ENCODE data around the gene CTSS. TPM values are rescaled to one million over a fixed set of nuclear protein-coding genes. Genes with fewer than 3 reads are reported as not detected.

The CTSS gene
- total RNA-seq, 2 experiments from 2014 or later = 38.7 to 40.6 TPM

DNA sequence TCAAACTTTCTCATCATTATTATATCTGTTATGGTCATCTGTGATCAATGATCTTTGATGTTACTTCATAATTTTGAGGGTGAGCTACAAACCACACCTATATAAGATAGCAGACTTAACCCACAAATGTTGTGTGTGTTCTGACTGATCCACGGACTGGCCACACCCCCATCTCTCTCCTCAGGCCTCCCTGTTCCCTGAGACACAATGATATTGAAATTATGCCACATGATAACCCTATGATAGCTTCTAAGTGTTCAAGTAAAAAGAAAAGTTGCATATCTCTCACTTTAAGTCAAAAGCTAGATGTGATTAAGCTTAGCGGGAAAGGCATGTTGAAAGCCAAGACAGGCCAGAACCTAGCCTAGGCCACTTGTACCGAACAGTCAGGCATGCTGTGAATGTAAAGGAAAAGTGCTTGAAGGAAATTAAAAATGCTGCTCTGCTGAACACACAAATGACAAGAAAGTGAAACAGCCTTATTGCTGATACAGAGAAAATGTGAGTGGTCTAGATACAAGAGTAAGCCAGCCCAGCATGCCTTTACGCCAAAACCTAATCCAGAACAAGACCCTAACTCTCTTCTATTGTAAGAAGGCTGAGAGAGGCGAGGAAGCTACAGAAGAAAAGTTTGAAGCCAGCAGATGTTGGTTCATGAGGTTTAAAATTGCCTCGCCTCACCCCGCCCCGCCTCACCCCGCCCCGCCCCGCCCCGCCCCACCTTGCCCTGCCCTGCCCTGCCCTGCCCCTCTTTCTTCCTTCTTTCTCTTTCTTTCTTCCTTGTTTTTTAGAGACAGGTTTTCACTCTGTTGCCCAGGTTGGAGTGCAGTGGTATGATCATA, 16.5 kb downstream of the CTSS start:
- no peaks in the 10 kb centered on the region for H3K9me3 ChIP-seq (ENCODE audit: low read length)
- ChIA-PET POLR2A (interaction anchor here (0.6 to 1.0 kb wide), 3 partner anchors 12 to 25 kb away, joined by 3 to 6 read pairs (median 4); no protein-coding TSS in a partner anchor), CTCF (ENCODE audit: unreplicated experiment) (no interaction called here)
- H3K4me3 ChIP-seq (ENCODE audit: low read depth, low read length, poor library complexity, severe bottlenecking) = no peak overlapping the region
- no peak overlapping the region for H3K27ac ChIP-seq (ENCODE audit: low read depth, low read length, poor library complexity, severe bottlenecking)
- no peaks in the 10 kb centered on the region for H3K4me1 ChIP-seq (ENCODE audit: insufficient read depth, low read length, poor library complexity, severe bottlenecking)
- no peak for TF ChIP-seq CTCF (conservative IDR thresholded peaks at IDR 0.05; ENCODE audit: low read length)
- no peak for TF ChIP-seq EZH2phosphoT487 (IDR thresholded peaks at IDR 0.05; ENCODE audit: borderline replicate concordance, low read depth, low read length)
- H2AFZ ChIP-seq (ENCODE audit: low read length) = no peak overlapping the region
- H3K79me2 ChIP-seq (ENCODE audit: insufficient read depth, low read depth, low read length) = no peaks in the 10 kb centered on the region
- DNase-seq (ENCODE audit: low spot score) = no peak
- no peaks in the 10 kb centered on the region for H3K9me2 ChIP-seq (ENCODE audit: insufficient read depth, low read length)
- intact Hi-C loops (cut with micrococcal nuclease; ENCODE audit: unreplicated experiment) = no loop called here
- H3K4me2 ChIP-seq (ENCODE audit: low read length) = no peak overlapping the region
- no peaks in the 10 kb centered on the region for H4K20me1 ChIP-seq (ENCODE audit: insufficient read depth, low read length)
- peaks cover 91% of the 10 kb centered on the region for H3K36me3 ChIP-seq (ENCODE audit: insufficient read depth, low read length)
- no TSS peak for BruUV-seq (replicated peaks)

- Histone ChIP-seq H3K79me2 (ENCODE audit: insufficient read depth, low read depth, low read length) (no peaks in the 10 kb centered on the region), H4K20me1 (ENCODE audit: insufficient read depth, low read length) (no peaks in the 10 kb centered on the region), H2AFZ (ENCODE audit: low read length) (no peak overlapping the region), H3K36me3 (ENCODE audit: insufficient read depth, low read length) (peaks cover 48% of the 10 kb centered on the region), H3K27ac (ENCODE audit: low read depth, low read length, poor library complexity, severe bottlenecking) (no peak overlapping the region), H3K9me3 (ENCODE audit: low read length) (no peaks in the 10 kb centered on the region), H3K4me3 (ENCODE audit: low read depth, low read length, poor library complexity, severe bottlenecking) (no peak overlapping the region), H3K4me2 (ENCODE audit: low read length) (no peak overlapping the region), H3K4me1 (ENCODE audit: insufficient read depth, low read length, poor library complexity, severe bottlenecking) (no peaks in the 10 kb centered on the region), H3K9me2 (ENCODE audit: insufficient read depth, low read length) (no peaks in the 10 kb centered on the region)
- intact Hi-C loops (cut with micrococcal nuclease; ENCODE audit: unreplicated experiment) = no loop called here
- POLR2A ChIA-PET = interaction anchor here (0.5 to 0.6 kb wide), 2 partner anchors 183 to 328 kb away, joined by 3 to 5 read pairs; no protein-coding TSS in a partner anchor
- no peak for TF ChIP-seq CTCF (conservative IDR thresholded peaks at IDR 0.05; ENCODE audit: low read length)
- TF ChIP-seq EZH2phosphoT487 (IDR thresholded peaks at IDR 0.05; ENCODE audit: borderline replicate concordance, low read depth, low read length) = no peak
- no TSS peak for BruUV-seq (replicated peaks)
- no peak for DNase-seq (ENCODE audit: low spot score)
- CTCF ChIA-PET (ENCODE audit: unreplicated experiment) = no interaction called here
Observed at GRCh38 chr1:150730130-150730721, 35.4 kb downstream of the CTSS start.

GRCh38 chr1:150724336-150724735, 41.2 kb downstream of the CTSS start:
- BruUV-seq (replicated peaks) = no TSS peak
- CTCF ChIA-PET (ENCODE audit: unreplicated experiment) = no interaction called here

More at GRCh38 chr1:150724336-150724735, 41.2 kb downstream of the CTSS start:
- intact Hi-C loops (cut with micrococcal nuclease; ENCODE audit: unreplicated experiment) = no loop called here
- H3K4me2 ChIP-seq (ENCODE audit: low read length) = no peak overlapping the region
- no peaks in the 10 kb centered on the region for H3K4me1 ChIP-seq (ENCODE audit: insufficient read depth, low read length, poor library complexity, severe bottlenecking)
- H3K36me3 ChIP-seq (ENCODE audit: insufficient read depth, low read length) = no peaks in the 10 kb centered on the region
- TF ChIP-seq CTCF (conservative IDR thresholded peaks at IDR 0.05; ENCODE audit: low read length) (no peak), EZH2phosphoT487 (IDR thresholded peaks at IDR 0.05; ENCODE audit: borderline replicate concordance, low read depth, low read length) (no peak)
- no peak overlapping the region for H3K27ac ChIP-seq (ENCODE audit: low read depth, low read length, poor library complexity, severe bottlenecking)
- H2AFZ ChIP-seq (ENCODE audit: low read length) = no peak overlapping the region
- H3K9me3 ChIP-seq (ENCODE audit: low read length) = no peaks in the 10 kb centered on the region
- H4K20me1 ChIP-seq (ENCODE audit: insufficient read depth, low read length) = no peaks in the 10 kb centered on the region
- H3K9me2 ChIP-seq (ENCODE audit: insufficient read depth, low read length) = no peaks in the 10 kb centered on the region
- POLR2A ChIA-PET = interaction anchor here (0.7 kb wide), 1 partner anchor 609 kb away, joined by 3 read pairs; no protein-coding TSS in a partner anchor
- DNase-seq (ENCODE audit: low spot score) = no peak
- no peak overlapping the region for H3K4me3 ChIP-seq (ENCODE audit: low read depth, low read length, poor library complexity, severe bottlenecking)
- H3K79me2 ChIP-seq (ENCODE audit: insufficient read depth, low read depth, low read length) = no peaks in the 10 kb centered on the region

Data from OCI-LY7 (cell line).